Endothelial cell (in vitro differentiated cells): Measurements from ENCODE around the gene LPP. TPM values are rescaled to one million over a fixed set of nuclear protein-coding genes. Genes with fewer than 3 reads are reported as not detected.

Source experiments
- DNase-seq: peaks from one replicate; pipeline ENCODE4 v3.0.0; 2021; ENCODE audit warnings: low spot score
- H3K27ac Mint-ChIP-seq: one replicate; pipeline ENCODE4 v1.8.0; 2021; ENCODE audit warnings: mixed read lengths, inconsistent platforms; ENCODE audit not compliant: unreplicated experiment
- H3K27me3 Mint-ChIP-seq: one replicate; pipeline ENCODE4 v1.8.0; 2021; ENCODE audit warnings: mild to moderate bottlenecking, moderate library complexity, mixed read lengths, inconsistent platforms; ENCODE audit not compliant: unreplicated experiment
- H3K36me3 Mint-ChIP-seq: one replicate; pipeline ENCODE4 v1.8.0; 2021; ENCODE audit warnings: mild to moderate bottlenecking, low read depth, mixed read lengths, inconsistent platforms; ENCODE audit not compliant: unreplicated experiment
- H3K4me1 Mint-ChIP-seq: one replicate; pipeline ENCODE4 v1.8.0; 2021; ENCODE audit warnings: mild to moderate bottlenecking, mixed read lengths, inconsistent platforms; ENCODE audit not compliant: unreplicated experiment
- H3K4me3 Mint-ChIP-seq: one replicate; pipeline ENCODE4 v1.8.0; 2021; ENCODE audit warnings: mild to moderate bottlenecking, mixed read lengths, inconsistent platforms; ENCODE audit not compliant: unreplicated experiment
- H3K9me3 Mint-ChIP-seq: one replicate; pipeline ENCODE4 v1.8.0; 2021; ENCODE audit warnings: mixed read lengths, inconsistent platforms; ENCODE audit not compliant: unreplicated experiment
- total RNA-seq: library from RNA; stranded (reverse); fragmentation: NEBNext Ultra II Directional; extraction: Animal tissue kit (Norgen Biotek cat#: 25700); gene quantifications from one replicate; pipeline ENCODE4 v1.2.1, GENCODE V29; 2021; ENCODE audit not compliant: unreplicated experiment
- TF ChIP-seq, protein P1 (sequence below): fragments of 200-600 bp; sonication (generic); IDR thresholded peaks from one replicate; pipeline ENCODE4 v1.5.0; 2021; ENCODE audit warnings: antibody characterized with exemption; ENCODE audit not compliant: unreplicated experiment

The LPP gene
- total RNA-seq, 1 donor from 2014 or later: 181 TPM

GRCh38 chr3:188326111-188326510 lies 172.2 kb downstream of the LPP start:
- no peaks in the 10 kb centered on the region for H3K36me3 Mint-ChIP-seq
- no peak overlapping the region for H3K27ac Mint-ChIP-seq
- no peaks in the 10 kb centered on the region for H3K9me3 Mint-ChIP-seq
- no peak for DNase-seq
- TF ChIP-seq, protein P1, sequence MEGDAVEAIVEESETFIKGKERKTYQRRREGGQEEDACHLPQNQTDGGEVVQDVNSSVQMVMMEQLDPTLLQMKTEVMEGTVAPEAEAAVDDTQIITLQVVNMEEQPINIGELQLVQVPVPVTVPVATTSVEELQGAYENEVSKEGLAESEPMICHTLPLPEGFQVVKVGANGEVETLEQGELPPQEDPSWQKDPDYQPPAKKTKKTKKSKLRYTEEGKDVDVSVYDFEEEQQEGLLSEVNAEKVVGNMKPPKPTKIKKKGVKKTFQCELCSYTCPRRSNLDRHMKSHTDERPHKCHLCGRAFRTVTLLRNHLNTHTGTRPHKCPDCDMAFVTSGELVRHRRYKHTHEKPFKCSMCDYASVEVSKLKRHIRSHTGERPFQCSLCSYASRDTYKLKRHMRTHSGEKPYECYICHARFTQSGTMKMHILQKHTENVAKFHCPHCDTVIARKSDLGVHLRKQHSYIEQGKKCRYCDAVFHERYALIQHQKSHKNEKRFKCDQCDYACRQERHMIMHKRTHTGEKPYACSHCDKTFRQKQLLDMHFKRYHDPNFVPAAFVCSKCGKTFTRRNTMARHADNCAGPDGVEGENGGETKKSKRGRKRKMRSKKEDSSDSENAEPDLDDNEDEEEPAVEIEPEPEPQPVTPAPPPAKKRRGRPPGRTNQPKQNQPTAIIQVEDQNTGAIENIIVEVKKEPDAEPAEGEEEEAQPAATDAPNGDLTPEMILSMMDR: no peak
- no peaks in the 10 kb centered on the region for H3K4me1 Mint-ChIP-seq
- no peak overlapping the region for H3K4me3 Mint-ChIP-seq
- H3K27me3 Mint-ChIP-seq: no peaks in the 10 kb centered on the region

DNA sequence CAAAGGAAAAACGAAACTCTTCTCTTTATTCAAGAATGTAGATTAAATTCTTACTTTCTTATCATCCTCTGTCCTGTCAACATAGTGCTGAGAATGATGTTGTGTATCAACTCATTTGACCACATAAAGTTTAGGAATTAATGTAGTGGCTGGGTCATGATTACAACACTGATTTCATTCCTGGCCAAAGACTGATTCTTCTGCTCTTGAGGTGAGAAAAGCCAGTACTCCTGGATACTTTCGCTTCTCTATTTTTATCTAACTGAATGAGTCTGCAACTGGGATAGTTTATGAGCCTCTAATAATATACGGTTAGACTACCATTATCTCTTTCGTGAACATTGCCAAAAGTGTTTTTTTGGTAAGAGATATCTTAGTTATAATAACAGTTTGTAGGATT lies 173.0 kb downstream of the LPP start:
- H3K9me3 Mint-ChIP-seq: no peaks in the 10 kb centered on the region
- no peak overlapping the region for H3K4me3 Mint-ChIP-seq
- TF ChIP-seq, protein P1: no peak
- H3K36me3 Mint-ChIP-seq: no peaks in the 10 kb centered on the region
- no peak for DNase-seq
- H3K27ac Mint-ChIP-seq: no peak overlapping the region
- no peaks in the 10 kb centered on the region for H3K27me3 Mint-ChIP-seq
- no peaks in the 10 kb centered on the region for H3K4me1 Mint-ChIP-seq

- Mint-ChIP-seq H3K4me3 (no peak overlapping the region), H3K27me3 (no peaks in the 10 kb centered on the region), H3K27ac (no peak overlapping the region), H3K36me3 (no peaks in the 10 kb centered on the region), H3K4me1 (no peaks in the 10 kb centered on the region), H3K9me3 (no peaks in the 10 kb centered on the region)
- DNase-seq: no peak
- TF ChIP-seq, protein P1: no peak
Observed at GRCh38 chr3:188327433-188327832, 173.5 kb downstream of the LPP start.

- Mint-ChIP-seq H3K9me3 (no peaks in the 10 kb centered on the region), H3K4me1 (no peaks in the 10 kb centered on the region), H3K36me3 (no peaks in the 10 kb centered on the region), H3K27ac (no peak overlapping the region), H3K27me3 (no peaks in the 10 kb centered on the region), H3K4me3 (no peak overlapping the region)
- DNase-seq: no peak
- TF ChIP-seq, protein P1: no peak
Observed at GRCh38 chr3:188330138-188330537, 176.2 kb downstream of the LPP start.

GRCh38 chr3:188331166-188331565 lies 177.2 kb downstream of the LPP start:
- TF ChIP-seq, protein P1: no peak
- Mint-ChIP-seq H3K27ac (no peak overlapping the region), H3K4me1 (no peaks in the 10 kb centered on the region), H3K36me3 (no peaks in the 10 kb centered on the region), H3K4me3 (no peak overlapping the region), H3K27me3 (no peaks in the 10 kb centered on the region), H3K9me3 (no peaks in the 10 kb centered on the region)
- no peak for DNase-seq
